Muscle of back (tissue), 10 donors: ENCODE measurements around the gene EOLA2. TPM values are rescaled to one million over a fixed set of nuclear protein-coding genes. Genes with fewer than 3 reads are reported as not detected.

Experiments used
- polyA plus RNA-seq, 10 donors: library from polyadenylated mRNA; unstranded; fragments of 120-200 nt; gene quantifications; one replicate each; pipeline ENCODE4 v1.2.1, GENCODE V29; 2013; ENCODE audit not compliant: insufficient read length in 10 of 10

Gene EOLA2
- polyA plus RNA-seq, 10 donors, result 19.3 to 27.0 (median 21.1) TPM

Other genes starting within 250 kb of the EOLA2 start
- gene MAGEA11, start 226.4 kb downstream of the EOLA2 start, polyA plus RNA-seq, result not detected
- gene HSFX1, start 164.4 kb downstream of the EOLA2 start, polyA plus RNA-seq, result 1 to 10 TPM in 9 of 10 donors, under 1 TPM in 1; 0.98 to 3.1 (median 1.8) TPM
- not detected for gene MAGEA9, start 156.6 kb downstream of the EOLA2 start, polyA plus RNA-seq
- gene MAGEA8, start 57.3 kb downstream of the EOLA2 start, polyA plus RNA-seq, result under 1 TPM in 7 of 10 donors, not detected in 3; 0.12 to 0.41 (median 0.24) TPM
- 1 to 10 TPM in 9 of 10 donors, not detected in 1; 1.0 to 2.7 (median 1.6) TPM for gene HSFX4, start 8.9 kb downstream of the EOLA2 start, polyA plus RNA-seq